GM12874 (cell line): Measurements from ENCODE around the gene SBNO2.

ENCODE experiments used
- CTCF ChIP-seq: IDR thresholded peaks from 2 replicates; pipeline ENCODE4 v1.5.1; 2011; ENCODE audit warnings: low read depth, mild to moderate bottlenecking, control low read depth, low read length, moderate library complexity; ENCODE audit not compliant: insufficient read depth

SBNO2 gene

GRCh38 chr19:1101337-1101698, 72.8 kb downstream of the SBNO2 start:
- TF ChIP-seq CTCF, result no peak

- TF ChIP-seq CTCF, result no peak
Measured at GRCh38 chr19:1098177-1099051, 75.7 kb downstream of the SBNO2 start.

DNA sequence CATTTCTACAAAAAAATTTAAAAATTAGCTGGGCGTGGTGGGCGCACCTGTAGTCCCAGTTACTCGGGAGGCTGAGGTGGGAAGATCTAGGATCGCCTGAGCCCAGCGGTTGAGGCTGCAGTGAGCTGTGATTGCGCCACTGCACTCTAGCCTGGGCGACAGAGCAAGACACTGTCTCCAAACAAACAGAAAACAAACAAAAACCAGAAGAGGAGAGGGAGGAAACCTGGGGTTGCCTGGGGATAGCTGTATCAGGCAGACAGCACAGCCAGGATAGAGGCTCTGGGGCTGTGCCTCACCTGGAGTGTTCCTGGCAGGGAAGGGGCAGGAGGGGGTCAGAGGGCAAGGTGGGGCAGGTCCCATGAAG, 76.3 kb downstream of the SBNO2 start:
- no peak for TF ChIP-seq CTCF

- no peak for TF ChIP-seq CTCF
Measured at GRCh38 chr19:1094978-1095701, 78.9 kb downstream of the SBNO2 start, which contains the start of gene POLR2E. Gene POLR2E, minus strand, starts transcription at chr19:1095375. Its CDS starts 60 bp downstream, at chr19:1095315.

- TF ChIP-seq CTCF, result no peak
Measured at GRCh38 chr19:1094655-1094977, 79.5 kb downstream of the SBNO2 start.

GRCh38 chr19:1093811-1094553, 80.1 kb downstream of the SBNO2 start:
- TF ChIP-seq CTCF, result no peak

- TF ChIP-seq CTCF, result no peak
Measured at GRCh38 chr19:1093330-1093729, 80.7 kb downstream of the SBNO2 start.
